K562 (cell line): ENCODE results near the gene TRIM37. TPM values are rescaled to one million over a fixed set of nuclear protein-coding genes. Genes with fewer than 3 reads are reported as not detected.

Experiments
- BHLHE40 ChIP-seq: IDR thresholded peaks from 2 replicates; pipeline ENCODE4 v1.6.1; 2011; ENCODE audit warnings: low read length, improper control_type of control experiment
- CHD1 ChIP-seq: fragments of 200-600 bp; sonication (generic); IDR thresholded peaks from one replicate; pipeline ENCODE4 v1.6.1; 2012; ENCODE audit warnings: mild to moderate bottlenecking, moderate library complexity, low read length, inconsistent platforms
- FOS ChIP-seq: IDR thresholded peaks from 3 replicates; pipeline ENCODE4 v1.6.1; 2011; ENCODE audit not compliant: insufficient read length; ENCODE audit errors: extremely low read depth
- KDM2B ChIP-seq: fragments of 250-450 bp; sonication (Bioruptor Pico); IDR thresholded peaks from 2 replicates; pipeline ENCODE4 v1.8.0; 2021; ENCODE audit warnings: mild to moderate bottlenecking, moderate library complexity
- KDM4B ChIP-seq, 2 experiments: fragments of 450-650 bp in 1 of 2; sonication (generic) in 1 of 2; IDR thresholded peaks; 2 replicates each; pipeline ENCODE4 v1.6.1; 2016 to 2017; ENCODE audit warnings: borderline replicate concordance in 2 of 2, antibody characterized with exemption in 1 of 2, low read depth in 1 of 2, mild to moderate bottlenecking in 1 of 2
- NR4A1 ChIP-seq, 2 experiments: fragments of 250-450 bp in 1 of 2; fragments of 450-650 bp in 1 of 2; sonication (Bioruptor Pico) in 1 of 2; IDR thresholded peaks; 2 replicates each; pipeline versions ENCODE4 v1.4.0 to v1.6.1; 2016 to 2020; ENCODE audit warnings: mild to moderate bottlenecking in 2 of 2, missing compliant biosample characterization in 1 of 2, missing genetic modification characterization in 1 of 2, moderate library complexity in 1 of 2
- PURB ChIP-seq: sonication (generic); formaldehyde crosslinking; IDR thresholded peaks from 2 replicates; pipeline ENCODE4 v1.9.0; 2021; ENCODE audit warnings: low read depth, mild to moderate bottlenecking, missing genetic modification reagents
- RAD51 ChIP-seq: fragments of 450-650 bp; IDR thresholded peaks from 2 replicates; pipeline ENCODE4 v1.7.1; 2016; ENCODE audit warnings: low read depth, mild to moderate bottlenecking, borderline replicate concordance
- RBBP5 ChIP-seq: fragments of 200-600 bp; sonication (generic); IDR thresholded peaks from 2 replicates; pipeline ENCODE4 v1.6.1; 2012; ENCODE audit warnings: borderline replicate concordance, mild to moderate bottlenecking, low read length, control low read depth, inconsistent platforms; ENCODE audit not compliant: insufficient read depth, poor library complexity, severe bottlenecking
- SAFB ChIP-seq: fragments of 200-400 bp; formaldehyde crosslinking; IDR thresholded peaks from 2 replicates; pipeline ENCODE4 v1.6.1; 2017; ENCODE audit warnings: low read depth, low read length, borderline replicate concordance
- SMAD4 ChIP-seq: fragments of 250-450 bp; sonication (Bioruptor Pico); conservative IDR thresholded peaks from 2 replicates; pipeline ENCODE4 v1.8.0; 2021; ENCODE audit warnings: inconsistent platforms, mild to moderate bottlenecking, moderate library complexity
- TAF9B ChIP-seq: fragments of 450-650 bp; IDR thresholded peaks from 2 replicates; pipeline ENCODE4 v1.6.1; 2018; ENCODE audit warnings: mild to moderate bottlenecking; ENCODE audit not compliant: partially characterized antibody
- TBL1XR1 ChIP-seq, 2 experiments: IDR thresholded peaks; 2 replicates each; pipeline ENCODE4 v1.6.1; 2012; ENCODE audit warnings: improper control_type of control experiment in 2 of 2, low read length in 2 of 2, mild to moderate bottlenecking in 1 of 2
- TFAM ChIP-seq: fragments of 250-450 bp; sonication (Bioruptor Pico); conservative IDR thresholded peaks from 2 replicates; pipeline ENCODE4 v1.5.0; 2021; ENCODE audit warnings: mild to moderate bottlenecking, moderate library complexity
- ZBTB8A ChIP-seq: fragments of 450-650 bp; IDR thresholded peaks from 2 replicates; pipeline ENCODE4 v1.6.1; 2018; ENCODE audit warnings: mild to moderate bottlenecking, moderate library complexity; ENCODE audit not compliant: partially characterized antibody
- ZNF124 ChIP-seq: sonication (generic); formaldehyde crosslinking; IDR thresholded peaks from 2 replicates; pipeline ENCODE4 v1.8.1; 2022; ENCODE audit warnings: missing genetic modification reagents
- ZNF174 ChIP-seq: fragments of 250-450 bp; sonication (Bioruptor Pico); IDR thresholded peaks from 2 replicates; pipeline ENCODE4 v1.4.0; 2020; ENCODE audit warnings: mild to moderate bottlenecking
- ZNF232 ChIP-seq: sonication (generic); formaldehyde crosslinking; IDR thresholded peaks from 2 replicates; pipeline ENCODE4 v1.8.0; 2022; ENCODE audit warnings: mild to moderate bottlenecking, missing genetic modification reagents
- ZNF274 ChIP-seq: IDR thresholded peaks from 2 replicates; pipeline ENCODE4 v1.6.1; 2011; ENCODE audit warnings: low read depth, mild to moderate bottlenecking, low read length, moderate library complexity, borderline replicate concordance
- ZNF311 ChIP-seq: fragments of 250-450 bp; sonication (Bioruptor Pico); IDR thresholded peaks from 2 replicates; pipeline ENCODE4 v1.4.0; 2020; ENCODE audit warnings: mild to moderate bottlenecking, moderate library complexity
- polyA plus RNA-seq, 8 experiments: library from polyadenylated mRNA; depleted of rRNA in 4 of 8; stranded (reverse) in 5 of 8; unstranded in 3 of 8; fragments of >200 nt; fragmentation: Nextera tagmentation in 2 of 8; fragmentation: Illumina TruSeq in 1 of 8; extraction: Ambion mirVana in 2 of 8; extraction: Trizol in 1 of 8; gene quantifications; 2 replicates each; pipeline versions ENCODE4 v1.2.1 to v1.2.3, GENCODE V29; 2011 to 2014; ENCODE audit warnings: inconsistent platforms in 1 of 8, missing spikeins in 1 of 8
- total RNA-seq, 7 experiments: library from RNA; depleted of rRNA in 6 of 7; stranded (reverse); fragments of >200 nt in 6 of 7; fragmentation: Illumina TruSeq in 2 of 7; extraction: Trizol in 2 of 7; gene quantifications; 2 replicates each; pipeline versions ENCODE4 v1.2.1 to v1.2.3, GENCODE V29; 2011 to 2021; ENCODE audit warnings: low replicate concordance in 1 of 7
- TF ChIP-seq, protein P1 (sequence below): fragments of 250-450 bp; sonication (Bioruptor Pico); IDR thresholded peaks from 2 replicates; pipeline ENCODE4 v1.8.0; 2022; ENCODE audit warnings: inconsistent platforms, mild to moderate bottlenecking, moderate library complexity, borderline replicate concordance
- TF ChIP-seq, protein P2 (sequence below): IDR thresholded peaks from 2 replicates; pipeline ENCODE4 v1.6.1; 2011; ENCODE audit warnings: borderline replicate concordance, low read depth, mild to moderate bottlenecking, moderate library complexity, low read length; ENCODE audit not compliant: insufficient read depth, poor library complexity, severe bottlenecking
- TF ChIP-seq, protein P3 (sequence below): fragments of 200-400 bp; formaldehyde crosslinking; IDR thresholded peaks from 2 replicates; pipeline ENCODE4 v1.6.1; 2017; ENCODE audit warnings: mild to moderate bottlenecking, low read depth, low read length, moderate library complexity

Gene TRIM37
- total and polyA plus RNA-seq, 9 of the 15 experiments (the other 6 are each of a cell fraction or from before 2014, with no cell fraction given), result 4.5 to 31.4 (median 23.8) TPM

GRCh38 chr17:59155439-59156177 is 48.9 kb upstream of the TRIM37 start, which contains the start of gene PRR11 (continued):
- TF ChIP-seq, protein P1, sequence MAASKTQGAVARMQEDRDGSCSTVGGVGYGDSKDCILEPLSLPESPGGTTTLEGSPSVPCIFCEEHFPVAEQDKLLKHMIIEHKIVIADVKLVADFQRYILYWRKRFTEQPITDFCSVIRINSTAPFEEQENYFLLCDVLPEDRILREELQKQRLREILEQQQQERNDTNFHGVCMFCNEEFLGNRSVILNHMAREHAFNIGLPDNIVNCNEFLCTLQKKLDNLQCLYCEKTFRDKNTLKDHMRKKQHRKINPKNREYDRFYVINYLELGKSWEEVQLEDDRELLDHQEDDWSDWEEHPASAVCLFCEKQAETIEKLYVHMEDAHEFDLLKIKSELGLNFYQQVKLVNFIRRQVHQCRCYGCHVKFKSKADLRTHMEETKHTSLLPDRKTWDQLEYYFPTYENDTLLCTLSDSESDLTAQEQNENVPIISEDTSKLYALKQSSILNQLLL (CRISPR knock-in tag), result no peak
- TF ChIP-seq TAF9B (peak; percentile 58), BHLHE40 (peak; percentile 40; the same call in 1 of the 2 replicates), ZNF124 (CRISPR knock-in tag) (no peak), SAFB (no peak), PURB (no peak), SMAD4 (no peak), ZNF174 (no peak), RAD51 (no peak), TBL1XR1 (IDR thresholded peaks at IDR 0.05; ENCODE audit: low read length in 2 of 2) (no peak), KDM4B (IDR thresholded peaks at IDR 0.05; ENCODE audit: borderline replicate concordance in 2 of 2, low read depth in 1 of 2) (no peak), KDM2B (CRISPR knock-in tag) (no peak), NR4A1 (CRISPR knock-in tag; IDR thresholded peaks at IDR 0.05) (no peak), NR4A1 (tag; IDR thresholded peaks at IDR 0.05) (no peak), TFAM (CRISPR knock-in tag) (no peak), FOS (peak; percentile 91), ZBTB8A (no peak), ZNF232 (CRISPR knock-in tag) (no peak), RBBP5 (no peak), ZNF311 (CRISPR knock-in tag) (no peak), CHD1 (peak; percentile 29), ZNF274 (no peak)
- TF ChIP-seq, protein P2, sequence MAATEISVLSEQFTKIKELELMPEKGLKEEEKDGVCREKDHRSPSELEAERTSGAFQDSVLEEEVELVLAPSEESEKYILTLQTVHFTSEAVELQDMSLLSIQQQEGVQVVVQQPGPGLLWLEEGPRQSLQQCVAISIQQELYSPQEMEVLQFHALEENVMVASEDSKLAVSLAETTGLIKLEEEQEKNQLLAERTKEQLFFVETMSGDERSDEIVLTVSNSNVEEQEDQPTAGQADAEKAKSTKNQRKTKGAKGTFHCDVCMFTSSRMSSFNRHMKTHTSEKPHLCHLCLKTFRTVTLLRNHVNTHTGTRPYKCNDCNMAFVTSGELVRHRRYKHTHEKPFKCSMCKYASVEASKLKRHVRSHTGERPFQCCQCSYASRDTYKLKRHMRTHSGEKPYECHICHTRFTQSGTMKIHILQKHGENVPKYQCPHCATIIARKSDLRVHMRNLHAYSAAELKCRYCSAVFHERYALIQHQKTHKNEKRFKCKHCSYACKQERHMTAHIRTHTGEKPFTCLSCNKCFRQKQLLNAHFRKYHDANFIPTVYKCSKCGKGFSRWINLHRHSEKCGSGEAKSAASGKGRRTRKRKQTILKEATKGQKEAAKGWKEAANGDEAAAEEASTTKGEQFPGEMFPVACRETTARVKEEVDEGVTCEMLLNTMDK, result no peak
- TF ChIP-seq, protein P3, sequence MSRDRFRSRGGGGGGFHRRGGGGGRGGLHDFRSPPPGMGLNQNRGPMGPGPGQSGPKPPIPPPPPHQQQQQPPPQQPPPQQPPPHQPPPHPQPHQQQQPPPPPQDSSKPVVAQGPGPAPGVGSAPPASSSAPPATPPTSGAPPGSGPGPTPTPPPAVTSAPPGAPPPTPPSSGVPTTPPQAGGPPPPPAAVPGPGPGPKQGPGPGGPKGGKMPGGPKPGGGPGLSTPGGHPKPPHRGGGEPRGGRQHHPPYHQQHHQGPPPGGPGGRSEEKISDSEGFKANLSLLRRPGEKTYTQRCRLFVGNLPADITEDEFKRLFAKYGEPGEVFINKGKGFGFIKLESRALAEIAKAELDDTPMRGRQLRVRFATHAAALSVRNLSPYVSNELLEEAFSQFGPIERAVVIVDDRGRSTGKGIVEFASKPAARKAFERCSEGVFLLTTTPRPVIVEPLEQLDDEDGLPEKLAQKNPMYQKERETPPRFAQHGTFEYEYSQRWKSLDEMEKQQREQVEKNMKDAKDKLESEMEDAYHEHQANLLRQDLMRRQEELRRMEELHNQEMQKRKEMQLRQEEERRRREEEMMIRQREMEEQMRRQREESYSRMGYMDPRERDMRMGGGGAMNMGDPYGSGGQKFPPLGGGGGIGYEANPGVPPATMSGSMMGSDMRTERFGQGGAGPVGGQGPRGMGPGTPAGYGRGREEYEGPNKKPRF, result no peak
